HepG2 (cell line): ENCODE measurements around the gene ACTN1. TPM values are rescaled to one million over a fixed set of nuclear protein-coding genes. Genes with fewer than 3 reads are reported as not detected.

Experiments used
- ARID4A ChIP-seq: sonication (generic); formaldehyde crosslinking; IDR thresholded peaks from 2 replicates; pipeline ENCODE4 v1.5.0; 2020; ENCODE audit warnings: mild to moderate bottlenecking, missing genetic modification reagents, borderline replicate concordance
- CBX1 ChIP-seq: IDR thresholded peaks from one replicate; pipeline ENCODE4 v1.6.1; 2016; ENCODE audit warnings: antibody characterized with exemption, low read depth
- DNMT1 ChIP-seq: sonication (generic); formaldehyde crosslinking; IDR thresholded peaks from 2 replicates; pipeline ENCODE4 v1.5.1; 2020; ENCODE audit warnings: mild to moderate bottlenecking, missing genetic modification reagents
- FOXP4 ChIP-seq: sonication (generic); formaldehyde crosslinking; IDR thresholded peaks from 2 replicates; pipeline ENCODE4 v1.4.0; 2020; ENCODE audit warnings: missing genetic modification reagents
- GABPB1 ChIP-seq: IDR thresholded peaks from 2 replicates; pipeline ENCODE4 v1.6.1; 2016; ENCODE audit warnings: mild to moderate bottlenecking, missing genetic modification reagents, moderate library complexity, missing compliant biosample characterization
- GZF1 ChIP-seq: sonication (generic); formaldehyde crosslinking; IDR thresholded peaks from 2 replicates; pipeline ENCODE4 v1.5.1; 2020; ENCODE audit warnings: mild to moderate bottlenecking, missing genetic modification reagents
- HIC2 ChIP-seq: sonication (generic); formaldehyde crosslinking; IDR thresholded peaks from 2 replicates; pipeline ENCODE4 v1.9.0; 2022; ENCODE audit warnings: low read depth, missing genetic modification reagents
- MAF1 ChIP-seq: sonication (generic); formaldehyde crosslinking; IDR thresholded peaks from 2 replicates; pipeline ENCODE4 v1.5.0; 2020; ENCODE audit warnings: missing genetic modification reagents, borderline replicate concordance
- MAFG ChIP-seq: sonication (generic); formaldehyde crosslinking; IDR thresholded peaks from 2 replicates; pipeline ENCODE4 v1.5.1; 2020; ENCODE audit warnings: mild to moderate bottlenecking, missing genetic modification reagents
- PAF1 ChIP-seq: IDR thresholded peaks from 2 replicates; pipeline ENCODE4 v1.6.1; 2016; ENCODE audit warnings: missing genetic modification reagents, missing compliant biosample characterization
- RXRA ChIP-seq: sonication (generic); formaldehyde crosslinking; IDR thresholded peaks from 2 replicates; pipeline ENCODE4 v1.5.1; 2020; ENCODE audit warnings: missing genetic modification reagents
- TAF15 ChIP-seq: fragments of 200-400 bp; formaldehyde crosslinking; IDR thresholded peaks from one replicate; pipeline ENCODE4 v1.6.1; 2018; ENCODE audit warnings: mild to moderate bottlenecking, low read depth, low read length; ENCODE audit not compliant: poor library complexity, severe bottlenecking
- YEATS4 ChIP-seq: sonication (generic); formaldehyde crosslinking; IDR thresholded peaks from 2 replicates; pipeline ENCODE4 v1.4.0; 2020; ENCODE audit warnings: missing genetic modification reagents, borderline replicate concordance
- ZBTB33 ChIP-seq: sonication (generic); formaldehyde crosslinking; IDR thresholded peaks from 2 replicates; pipeline ENCODE4 v1.4.0; 2020; ENCODE audit warnings: missing genetic modification reagents
- ZFP1 ChIP-seq: IDR thresholded peaks from 2 replicates; pipeline ENCODE4 v1.6.1; 2016
- ZGPAT ChIP-seq: IDR thresholded peaks from 2 replicates; pipeline ENCODE4 v1.6.1; 2016; ENCODE audit warnings: mild to moderate bottlenecking
- ZNF160 ChIP-seq: sonication (generic); formaldehyde crosslinking; IDR thresholded peaks from 2 replicates; pipeline ENCODE4 v1.8.0; 2022; ENCODE audit warnings: mild to moderate bottlenecking, inconsistent platforms, missing genetic modification reagents
- ZNF615 ChIP-seq: sonication (generic); formaldehyde crosslinking; IDR thresholded peaks from 2 replicates; pipeline ENCODE4 v1.5.0; 2020; ENCODE audit warnings: mild to moderate bottlenecking, missing genetic modification reagents, borderline replicate concordance
- ZSCAN22 ChIP-seq: sonication (generic); formaldehyde crosslinking; IDR thresholded peaks from 2 replicates; pipeline ENCODE4 v1.4.0; 2020; ENCODE audit warnings: mild to moderate bottlenecking, missing genetic modification reagents
- polyA plus RNA-seq, 8 experiments: library from polyadenylated mRNA; depleted of rRNA in 3 of 8; stranded (reverse) in 7 of 8; unstranded in 1 of 8; fragments of >200 nt; fragmentation: Illumina TruSeq in 4 of 8; extraction: Trizol in 4 of 8; gene quantifications; 2 replicates each; pipeline versions ENCODE4 v1.2.1 to v1.2.3, GENCODE V29; 2011 to 2016; ENCODE audit warnings: low read depth in 4 of 8, missing spikeins in 1 of 8, mixed read lengths in 1 of 8; ENCODE audit not compliant: insufficient read depth in 1 of 8
- total RNA-seq, 5 experiments: library from RNA; depleted of rRNA; stranded (reverse); fragments of >200 nt; fragmentation: Illumina TruSeq; extraction: Trizol; gene quantifications; 2 replicates each; pipeline ENCODE4 v1.2.3, GENCODE V29; 2016; ENCODE audit warnings: low read depth in 1 of 5

ACTN1 gene
- total and polyA plus RNA-seq, 2 of the 13 experiments (the other 11 are each of a cell fraction or from before 2014, with no cell fraction given), result 58.6 to 162 TPM

GRCh38 chr14:68977718-68978171 is 1.4 kb downstream of the ACTN1 start (continued):
- TF ChIP-seq FOXP4 (CRISPR knock-in tag) (peak; percentile 43; the same call in 1 of the 2 replicates), ZGPAT (no peak), GABPB1 (CRISPR knock-in tag) (peak; percentile 67), YEATS4 (peak; percentile 55; the same call in 1 of the 2 replicates), HIC2 (peak; percentile 82), ZSCAN22 (CRISPR knock-in tag) (no peak), TAF15 (no peak), GZF1 (0 out of 2 replicates have a peak, but pooled peaks have one; percentile 18), RXRA (CRISPR knock-in tag) (peak; percentile 23; the same call in 1 of the 2 replicates), CBX1 (no peak), ZBTB33 (CRISPR knock-in tag) (0 out of 2 replicates have a peak, but pooled peaks have one; percentile 8), MAFG (CRISPR knock-in tag) (no peak), ZFP1 (CRISPR knock-in tag) (no peak), ZNF615 (CRISPR knock-in tag) (no peak), PAF1 (CRISPR knock-in tag) (no peak), ZNF160 (CRISPR knock-in tag) (peak; percentile 43; the same call in 1 of the 2 replicates), DNMT1 (CRISPR knock-in tag) (no peak), ARID4A (CRISPR knock-in tag) (peak; percentile 53; the same call in 1 of the 2 replicates), MAF1 (CRISPR knock-in tag) (no peak)
